Measurements from ENCODE around the gene RALGAPA1.
"Not testable (repeated sequence)": the region's sequence is repeated elsewhere in the genome, so short reads cannot be mapped to it uniquely, and the experiment has no call there.

The RALGAPA1 gene

DNA sequence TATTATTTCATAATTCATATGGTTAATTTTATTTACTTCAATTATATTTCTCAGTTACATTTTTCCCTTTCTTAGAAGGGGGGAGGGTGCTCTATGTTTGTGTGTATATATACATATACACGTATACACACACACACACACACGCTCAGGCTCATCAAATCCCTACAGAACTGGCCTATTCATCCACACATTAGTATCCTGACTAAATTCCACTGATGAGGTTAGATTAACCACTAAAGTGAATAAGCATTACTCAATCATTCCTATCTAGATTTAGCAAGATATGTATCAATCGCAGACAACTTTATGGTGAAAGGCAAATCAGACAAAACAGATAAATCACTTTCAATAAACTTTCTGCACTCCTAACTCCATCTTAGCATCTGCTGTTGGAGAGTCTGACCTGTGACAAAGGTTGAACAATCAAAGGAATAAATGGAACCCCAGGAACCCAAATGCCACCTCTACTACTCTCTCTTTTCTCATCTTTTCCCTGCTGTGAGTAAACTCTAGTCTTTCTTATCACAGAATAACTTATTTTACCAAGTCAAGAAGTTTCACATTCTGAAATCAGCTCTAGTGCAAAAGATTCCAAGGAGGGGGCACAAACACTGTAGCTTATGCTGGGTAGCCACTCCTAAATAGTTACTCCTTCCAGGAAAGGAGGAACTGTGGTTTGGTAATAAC lies 67.6 kb downstream of the RALGAPA1 start:
- TF ChIP-seq, protein P1, sequence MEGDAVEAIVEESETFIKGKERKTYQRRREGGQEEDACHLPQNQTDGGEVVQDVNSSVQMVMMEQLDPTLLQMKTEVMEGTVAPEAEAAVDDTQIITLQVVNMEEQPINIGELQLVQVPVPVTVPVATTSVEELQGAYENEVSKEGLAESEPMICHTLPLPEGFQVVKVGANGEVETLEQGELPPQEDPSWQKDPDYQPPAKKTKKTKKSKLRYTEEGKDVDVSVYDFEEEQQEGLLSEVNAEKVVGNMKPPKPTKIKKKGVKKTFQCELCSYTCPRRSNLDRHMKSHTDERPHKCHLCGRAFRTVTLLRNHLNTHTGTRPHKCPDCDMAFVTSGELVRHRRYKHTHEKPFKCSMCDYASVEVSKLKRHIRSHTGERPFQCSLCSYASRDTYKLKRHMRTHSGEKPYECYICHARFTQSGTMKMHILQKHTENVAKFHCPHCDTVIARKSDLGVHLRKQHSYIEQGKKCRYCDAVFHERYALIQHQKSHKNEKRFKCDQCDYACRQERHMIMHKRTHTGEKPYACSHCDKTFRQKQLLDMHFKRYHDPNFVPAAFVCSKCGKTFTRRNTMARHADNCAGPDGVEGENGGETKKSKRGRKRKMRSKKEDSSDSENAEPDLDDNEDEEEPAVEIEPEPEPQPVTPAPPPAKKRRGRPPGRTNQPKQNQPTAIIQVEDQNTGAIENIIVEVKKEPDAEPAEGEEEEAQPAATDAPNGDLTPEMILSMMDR (IDR thresholded peaks at IDR 0.05; ENCODE audit: low read length), result no peak
- TF ChIP-seq EZH2 (optimal IDR thresholded peaks at IDR 0.05; ENCODE audit: low read depth, low read length), result no peak
- no peak for TF ChIP-seq EZH2phosphoT487 (IDR thresholded peaks at IDR 0.05; ENCODE audit: low read length)
- Histone ChIP-seq H3K9me2 (replicated peaks; ENCODE audit: insufficient read depth, low read length) (no peaks in the 10 kb centered on the region), H3K4me1 (ENCODE audit: low read length) (no peaks in the 10 kb centered on the region), H3K9ac (ENCODE audit: low read length) (no peak overlapping the region), H2AFZ (ENCODE audit: low read length) (no peak overlapping the region), H3K27ac (ENCODE audit: low read length) (no peak overlapping the region), H3K4me3 (ENCODE audit: low read length) (no peak overlapping the region), H3K4me2 (ENCODE audit: low read depth, low read length) (no peak overlapping the region), H3K79me2 (ENCODE audit: low read length) (no peaks in the 10 kb centered on the region), H3K36me3 (replicated peaks; ENCODE audit: insufficient read depth, low read length) (no peaks in the 10 kb centered on the region), H3K27me3 (replicated peaks; ENCODE audit: insufficient read depth, low read length) (no peaks in the 10 kb centered on the region), H4K20me1 (ENCODE audit: insufficient read depth, low read length) (no peaks in the 10 kb centered on the region), H3K9me3 (replicated peaks; ENCODE audit: insufficient read depth, low read length) (no peaks in the 10 kb centered on the region), H3F3A (ENCODE audit: insufficient read depth, low read length) (no peaks in the 10 kb centered on the region)
- no peak for DNase-seq

DNA sequence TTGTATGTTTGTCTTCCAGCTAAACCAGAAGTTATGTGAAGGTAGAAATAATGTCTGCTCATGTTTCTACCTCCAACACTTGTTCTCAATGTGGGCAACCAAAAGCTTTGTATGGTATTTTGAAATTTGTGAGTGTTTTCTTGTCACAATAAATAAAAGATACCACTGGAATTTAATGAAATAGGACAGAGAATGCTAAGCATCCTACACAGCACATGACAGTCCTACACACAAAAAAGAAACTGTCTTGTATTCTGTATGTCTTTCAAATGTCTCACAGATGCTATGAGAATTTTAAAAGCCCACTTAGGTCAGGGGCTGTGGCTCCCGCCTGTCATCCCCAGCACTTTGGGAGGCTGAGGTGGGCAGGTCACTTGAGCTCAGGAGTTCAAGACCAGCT lies 68.9 kb downstream of the RALGAPA1 start:
- Histone ChIP-seq H4K20me1 (ENCODE audit: insufficient read depth, low read length) (no peaks in the 10 kb centered on the region), H3K27me3 (replicated peaks; ENCODE audit: insufficient read depth, low read length) (no peaks in the 10 kb centered on the region), H3K4me2 (ENCODE audit: low read depth, low read length) (no peak overlapping the region), H3K9me3 (replicated peaks; ENCODE audit: insufficient read depth, low read length) (no peaks in the 10 kb centered on the region), H3K36me3 (replicated peaks; ENCODE audit: insufficient read depth, low read length) (no peaks in the 10 kb centered on the region), H3F3A (ENCODE audit: insufficient read depth, low read length) (no peaks in the 10 kb centered on the region), H3K4me1 (ENCODE audit: low read length) (no peaks in the 10 kb centered on the region), H3K9me2 (replicated peaks; ENCODE audit: insufficient read depth, low read length) (no peaks in the 10 kb centered on the region), H3K4me3 (ENCODE audit: low read length) (no peak overlapping the region), H3K27ac (ENCODE audit: low read length) (no peak overlapping the region), H2AFZ (ENCODE audit: low read length) (no peak overlapping the region), H3K9ac (ENCODE audit: low read length) (no peak overlapping the region), H3K79me2 (ENCODE audit: low read length) (no peaks in the 10 kb centered on the region)
- TF ChIP-seq EZH2phosphoT487 (IDR thresholded peaks at IDR 0.05; ENCODE audit: low read length), result no peak
- TF ChIP-seq EZH2 (optimal IDR thresholded peaks at IDR 0.05; ENCODE audit: low read depth, low read length), result no peak
- TF ChIP-seq, protein P1 (IDR thresholded peaks at IDR 0.05; ENCODE audit: low read length), result no peak
- no peak for DNase-seq

DNA sequence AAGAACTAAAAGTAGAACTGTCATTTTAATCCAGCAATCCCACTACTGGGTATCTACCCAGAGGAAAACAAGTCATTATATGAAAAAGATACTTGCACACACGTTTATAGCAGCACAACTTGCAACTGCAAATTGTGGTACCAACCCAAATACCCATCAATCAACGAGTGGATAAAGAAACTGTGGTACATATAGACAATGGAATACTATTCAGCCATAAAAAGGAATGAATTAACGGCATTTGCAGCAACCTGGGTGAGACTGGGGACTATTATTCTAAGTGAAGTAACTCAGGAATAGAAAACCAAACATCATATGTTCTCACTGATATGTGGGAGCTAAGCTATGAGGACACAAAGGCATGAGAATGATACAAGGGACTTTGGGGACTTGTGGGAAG lies 73.9 kb downstream of the RALGAPA1 start:
- H3F3A ChIP-seq (ENCODE audit: insufficient read depth, low read length); H3K4me3 ChIP-seq (ENCODE audit: low read length); H3K9ac ChIP-seq (ENCODE audit: low read length); H3K4me2 ChIP-seq (ENCODE audit: low read depth, low read length); H2AFZ ChIP-seq (ENCODE audit: low read length); DNase-seq; H3K27me3 ChIP-seq (replicated peaks; ENCODE audit: insufficient read depth, low read length); H3K9me3 ChIP-seq (replicated peaks; ENCODE audit: insufficient read depth, low read length); H3K36me3 ChIP-seq (replicated peaks; ENCODE audit: insufficient read depth, low read length); H3K9me2 ChIP-seq (replicated peaks; ENCODE audit: insufficient read depth, low read length); H3K4me1 ChIP-seq (ENCODE audit: low read length); H4K20me1 ChIP-seq (ENCODE audit: insufficient read depth, low read length); H3K27ac ChIP-seq (ENCODE audit: low read length); H3K79me2 ChIP-seq (ENCODE audit: low read length): not testable (repeated sequence)

DNA sequence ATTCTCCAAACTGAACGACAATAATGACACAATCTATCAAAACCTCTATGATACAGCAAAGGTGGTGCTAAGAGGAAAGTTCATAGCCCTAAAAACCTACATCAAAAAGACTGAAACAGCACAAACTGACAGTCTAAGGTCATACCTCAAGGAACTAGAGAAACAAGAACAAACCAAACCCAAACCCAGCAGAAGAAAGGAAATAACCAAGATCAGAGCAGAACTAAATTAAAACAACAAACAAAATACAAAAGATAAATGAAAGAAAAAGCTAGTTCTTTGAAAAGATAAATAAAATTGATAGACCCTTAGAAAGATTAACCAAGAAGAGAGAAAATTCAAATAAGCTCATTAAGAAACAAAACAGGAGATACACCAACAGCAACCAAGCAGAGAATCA lies 75.6 kb downstream of the RALGAPA1 start:
- H2AFZ ChIP-seq (ENCODE audit: low read length); H3F3A ChIP-seq (ENCODE audit: insufficient read depth, low read length); H3K27ac ChIP-seq (ENCODE audit: low read length); H3K4me3 ChIP-seq (ENCODE audit: low read length); H3K9me2 ChIP-seq (replicated peaks; ENCODE audit: insufficient read depth, low read length); H4K20me1 ChIP-seq (ENCODE audit: insufficient read depth, low read length); DNase-seq; H3K4me2 ChIP-seq (ENCODE audit: low read depth, low read length); H3K9ac ChIP-seq (ENCODE audit: low read length); H3K9me3 ChIP-seq (replicated peaks; ENCODE audit: insufficient read depth, low read length); H3K27me3 ChIP-seq (replicated peaks; ENCODE audit: insufficient read depth, low read length); H3K79me2 ChIP-seq (ENCODE audit: low read length); H3K36me3 ChIP-seq (replicated peaks; ENCODE audit: insufficient read depth, low read length); H3K4me1 ChIP-seq (ENCODE audit: low read length): not testable (repeated sequence)

All from MM.1S (cell line).